ENCODE results near the gene CEP41.
"Not testable (repeated sequence)": the region's sequence is repeated elsewhere in the genome, so short reads cannot be mapped to it uniquely, and the experiment has no call there.

The CEP41 gene

GRCh38 chr7:130385600-130386066, 55.2 kb downstream of the CEP41 start:
- no peak for DNase-seq

GRCh38 chr7:130384841-130385599, 55.8 kb downstream of the CEP41 start:
- DNase-seq: no peak

- no peak for DNase-seq
Observed at GRCh38 chr7:130384371-130384801, 56.4 kb downstream of the CEP41 start.

GRCh38 chr7:130383187-130383980, 57.4 kb downstream of the CEP41 start:
- DNase-seq: no peak

GRCh38 chr7:130381468-130382312, 59.1 kb downstream of the CEP41 start:
- no peak for DNase-seq

GRCh38 chr7:130380861-130381455, 59.9 kb downstream of the CEP41 start:
- no peak for DNase-seq

- no peak for DNase-seq
Observed at GRCh38 chr7:130379921-130380860, 60.6 kb downstream of the CEP41 start, which contains the start of gene CPA1. Gene CPA1, plus strand, starts transcription at chr7:130380494. Its CDS starts 27 bp downstream, at chr7:130380521.

- no peak for DNase-seq
Observed at GRCh38 chr7:130379532-130379920, 61.3 kb downstream of the CEP41 start.

- no peak for DNase-seq
Observed at GRCh38 chr7:130379019-130379418, 61.8 kb downstream of the CEP41 start.

GRCh38 chr7:130377178-130377577, 63.6 kb downstream of the CEP41 start:
- no peak for DNase-seq

- DNase-seq: not testable (repeated sequence)
Observed at GRCh38 chr7:130376461-130376860, 64.4 kb downstream of the CEP41 start.

GRCh38 chr7:130374507-130374906, 66.3 kb downstream of the CEP41 start:
- no peak for DNase-seq

GRCh38 chr7:130372402-130373165, 68.2 kb downstream of the CEP41 start:
- no peak for DNase-seq

GRCh38 chr7:130371046-130371445, 69.8 kb downstream of the CEP41 start:
- no peak for DNase-seq

- no peak for DNase-seq
Observed at GRCh38 chr7:130369831-130370550, 70.8 kb downstream of the CEP41 start.

GRCh38 chr7:130369110-130369711, 71.6 kb downstream of the CEP41 start:
- no peak for DNase-seq

- DNase-seq: no peak
Observed at GRCh38 chr7:130367836-130368746, 72.7 kb downstream of the CEP41 start.

GRCh38 chr7:130367088-130367755, 73.6 kb downstream of the CEP41 start:
- no peak for DNase-seq
